Trophoblast cell (in vitro differentiated cells and primary cell): ENCODE measurements around the gene SEPTIN14. TPM values are rescaled to one million over a fixed set of nuclear protein-coding genes. Genes with fewer than 3 reads are reported as not detected.
"Not testable (repeated sequence)": the region's sequence is repeated elsewhere in the genome, so short reads cannot be mapped to it uniquely, and the experiment has no call there.

ENCODE experiments used
- DNase-seq, 2 donors: peaks; one replicate each; pipeline ENCODE4 v3.0.0-alpha.2; 2016
- H2AFZ ChIP-seq: 2 replicates; pipeline ENCODE4 v1.6.1; 2013; ENCODE audit warnings: low read length, moderate library complexity, mild to moderate bottlenecking; ENCODE audit not compliant: insufficient read depth, poor library complexity
- H2AK5ac ChIP-seq: 2 replicates; pipeline ENCODE4 v1.6.1; 2013; ENCODE audit warnings: mild to moderate bottlenecking, low read length
- H2BK120ac ChIP-seq: 2 replicates; pipeline ENCODE4 v1.6.1; 2013; ENCODE audit warnings: low read length, mild to moderate bottlenecking, moderate library complexity; ENCODE audit not compliant: insufficient read depth, poor library complexity
- H2BK12ac ChIP-seq: 2 replicates; pipeline ENCODE4 v1.6.1; 2013; ENCODE audit warnings: mild to moderate bottlenecking, low read length, moderate library complexity
- H2BK5ac ChIP-seq: 2 replicates; pipeline ENCODE4 v1.6.1; 2013; ENCODE audit warnings: low read length, low read depth, moderate library complexity, mild to moderate bottlenecking; ENCODE audit not compliant: poor library complexity
- H3K14ac ChIP-seq: 2 replicates; pipeline ENCODE4 v1.6.1; 2013; ENCODE audit warnings: mild to moderate bottlenecking, low read length
- H3K18ac ChIP-seq: 2 replicates; pipeline ENCODE4 v1.6.1; 2013; ENCODE audit warnings: mild to moderate bottlenecking, low read length
- H3K23ac ChIP-seq: 2 replicates; pipeline ENCODE4 v1.6.1; 2013; ENCODE audit warnings: low read length
- H3K27ac ChIP-seq: 2 replicates; pipeline ENCODE4 v1.5.1; 2013; ENCODE audit warnings: low read depth, mild to moderate bottlenecking, inconsistent platforms, low read length, moderate library complexity
- H3K27me3 ChIP-seq: 2 replicates; pipeline ENCODE4 v1.6.1; 2013; ENCODE audit warnings: inconsistent platforms, mild to moderate bottlenecking, low read length, moderate library complexity; ENCODE audit not compliant: insufficient read depth
- H3K36me3 ChIP-seq, 2 experiments: 1 replicate in 1 of 2; 2 replicates in 1 of 2; pipeline ENCODE4 v1.6.1; 2013; ENCODE audit warnings: low read length in 2 of 2, mild to moderate bottlenecking in 2 of 2, moderate library complexity in 1 of 2; ENCODE audit not compliant: insufficient read depth in 2 of 2, control insufficient read depth in 1 of 2
- H3K4ac ChIP-seq: 2 replicates; pipeline ENCODE4 v1.6.1; 2013; ENCODE audit warnings: low read depth, mild to moderate bottlenecking, low read length, moderate library complexity
- H3K4me1 ChIP-seq, 2 experiments: 1 replicate in 1 of 2; 2 replicates in 1 of 2; pipeline ENCODE4 v1.6.1; 2013; ENCODE audit warnings: low read length in 2 of 2, mild to moderate bottlenecking in 2 of 2, moderate library complexity in 1 of 2; ENCODE audit not compliant: insufficient read depth in 2 of 2, control insufficient read depth in 1 of 2
- H3K4me2 ChIP-seq: 2 replicates; pipeline ENCODE4 v1.6.1; 2013; ENCODE audit warnings: inconsistent platforms, mild to moderate bottlenecking, low read length, moderate library complexity
- H3K4me3 ChIP-seq: 2 replicates; pipeline ENCODE4 v1.5.1; 2013; ENCODE audit warnings: mild to moderate bottlenecking, low read depth, low read length, inconsistent platforms
- H3K79me1 ChIP-seq: one replicate; pipeline ENCODE4 v1.6.1; 2013; ENCODE audit warnings: low read length
- H3K79me2 ChIP-seq: 2 replicates; pipeline ENCODE4 v1.6.1; 2013; ENCODE audit warnings: low read length, mild to moderate bottlenecking; ENCODE audit not compliant: control insufficient read depth, insufficient read depth, poor library complexity
- H3K9ac ChIP-seq: 2 replicates; pipeline ENCODE4 v1.6.1; 2013; ENCODE audit warnings: mild to moderate bottlenecking, low read length
- H3K9me3 ChIP-seq: 2 replicates; pipeline ENCODE4 v1.6.1; 2013; ENCODE audit warnings: low read depth, mild to moderate bottlenecking, control low read depth, inconsistent platforms, low read length; ENCODE audit not compliant: insufficient read depth
- H4K12ac ChIP-seq: 2 replicates; pipeline ENCODE4 v1.6.1; 2013; ENCODE audit warnings: low read depth, mild to moderate bottlenecking, low read length, moderate library complexity
- H4K8ac ChIP-seq: 2 replicates; pipeline ENCODE4 v1.6.1; 2013; ENCODE audit warnings: low read depth, mild to moderate bottlenecking, low read length, moderate library complexity
- H4K91ac ChIP-seq: one replicate; pipeline ENCODE4 v1.6.1; 2013; ENCODE audit warnings: low read depth, mild to moderate bottlenecking, low read length, moderate library complexity
- WGBS: extraction: QIAGEN DNeasy Blood & Tissue Kit; methylation state at CpG from one replicate; pipeline ENCODE4 v1.1.7; 2013; ENCODE audit warnings: missing lambda C conversion rate; ENCODE audit not compliant: insufficient read length, insufficient coverage; ENCODE audit errors: extremely low coverage; 5-methylcytosine and 5-hydroxymethylcytosine counted together
- polyA plus RNA-seq: library from polyadenylated mRNA; stranded (reverse); fragments of 200-250 nt; gene quantifications from 2 replicates; pipeline ENCODE4 v1.2.3, GENCODE V29; 2013

Gene SEPTIN14
- not detected in 2 replicates for polyA plus RNA-seq

GRCh38 chr7:55862652-55863051, at the start of gene SEPTIN14:
TSS of gene SEPTIN14 (minus strand) at chr7:55862752. CDS start at chr7:55861996, 756 bp downstream.
- H3K18ac ChIP-seq, H3K4me3 ChIP-seq, DNase-seq, H3K9me3 ChIP-seq, H2BK5ac ChIP-seq, H3K23ac ChIP-seq, H4K91ac ChIP-seq, H3K9ac ChIP-seq, H3K14ac ChIP-seq, H4K8ac ChIP-seq, H3K4me2 ChIP-seq, H4K12ac ChIP-seq, H2BK12ac ChIP-seq, H3K4me1 ChIP-seq, H3K36me3 ChIP-seq, H2AFZ ChIP-seq, H3K27me3 ChIP-seq, H3K27ac ChIP-seq, H3K4ac ChIP-seq, H2BK120ac ChIP-seq, H3K79me2 ChIP-seq, H2AK5ac ChIP-seq, H3K79me1 ChIP-seq: not testable (repeated sequence)
- no CpG with 5 or more reads among the region's 2 CpGs for WGBS

GRCh38 chr7:55903985-55904759, 41.6 kb upstream of the SEPTIN14 start:
- no peaks in the 10 kb centered on the region for H3K79me1 ChIP-seq
- no peak overlapping the region for H3K4me3 ChIP-seq
- H3K4ac ChIP-seq, result no peak overlapping the region
- no peak overlapping the region for H2BK12ac ChIP-seq
- H3K18ac ChIP-seq, result no peak overlapping the region
- H3K9ac ChIP-seq, result no peak overlapping the region
- H3K4me1 ChIP-seq, result no peaks in the 10 kb centered on the region
- no peak overlapping the region for H3K27ac ChIP-seq
- no peak overlapping the region for H3K4me2 ChIP-seq
- WGBS, result no CpG with 5 or more reads among the region's 8 CpGs
- no peak overlapping the region for H4K91ac ChIP-seq
- H3K14ac ChIP-seq, result no peak overlapping the region
- H2BK120ac ChIP-seq, result no peak overlapping the region
- no peak overlapping the region for H2AFZ ChIP-seq
- no peak for DNase-seq
- no peaks in the 10 kb centered on the region for H3K79me2 ChIP-seq
- no peak overlapping the region for H4K12ac ChIP-seq
- no peak overlapping the region for H3K23ac ChIP-seq
- H2AK5ac ChIP-seq, result no peak overlapping the region
- H4K8ac ChIP-seq, result no peak overlapping the region
- no peaks in the 10 kb centered on the region for H3K27me3 ChIP-seq
- H2BK5ac ChIP-seq, result no peak overlapping the region
- no peaks in the 10 kb centered on the region for H3K9me3 ChIP-seq
- H3K36me3 ChIP-seq, result peaks cover 0 to 4% of the 10 kb centered on the region in 2 experiments

GRCh38 chr7:55901059-55901458, 38.5 kb upstream of the SEPTIN14 start:
- not testable (repeated sequence) for H3K79me2 ChIP-seq, H2AK5ac ChIP-seq, H4K8ac ChIP-seq, H3K23ac ChIP-seq, H3K4me1 ChIP-seq, DNase-seq, H2AFZ ChIP-seq, H3K36me3 ChIP-seq, H3K4me2 ChIP-seq, H3K4ac ChIP-seq, H3K9ac ChIP-seq, H2BK5ac ChIP-seq, H2BK120ac ChIP-seq, H3K79me1 ChIP-seq, H4K12ac ChIP-seq, H4K91ac ChIP-seq, H3K14ac ChIP-seq, H2BK12ac ChIP-seq, H3K18ac ChIP-seq, H3K27me3 ChIP-seq, H3K9me3 ChIP-seq, H3K4me3 ChIP-seq, H3K27ac ChIP-seq
- WGBS, result no CpG with 5 or more reads among the region's 1 CpG

GRCh38 chr7:55898287-55898686, 35.7 kb upstream of the SEPTIN14 start:
- Histone ChIP-seq H3K27me3 (no peaks in the 10 kb centered on the region), H3K4me2 (no peak overlapping the region), H2AK5ac (no peak overlapping the region), H3K23ac (no peak overlapping the region), H3K4me1 (no peaks in the 10 kb centered on the region), H2BK120ac (no peak overlapping the region), H3K14ac (no peak overlapping the region), H2BK5ac (no peak overlapping the region), H3K4me3 (no peak overlapping the region), H3K79me2 (no peaks in the 10 kb centered on the region), H3K9me3 (no peaks in the 10 kb centered on the region), H3K18ac (no peak overlapping the region), H3K36me3 (peaks cover 0 to 4% of the 10 kb centered on the region in 2 experiments), H4K12ac (no peak overlapping the region), H4K8ac (no peak overlapping the region), H4K91ac (no peak overlapping the region), H3K4ac (no peak overlapping the region), H3K27ac (no peak overlapping the region), H2AFZ (no peak overlapping the region), H3K79me1 (no peaks in the 10 kb centered on the region), H3K9ac (no peak overlapping the region), H2BK12ac (no peak overlapping the region)
- DNase-seq, result no peak
- no CpG with 5 or more reads among the region's 4 CpGs for WGBS
